ENCODE results near the gene LRAT.
A peak's percentile ranks its signal among the peaks of the same experiment; 100 is the strongest.
"Not testable (repeated sequence)": the region's sequence is repeated elsewhere in the genome, so short reads cannot be mapped to it uniquely, and the experiment has no call there.

Gene LRAT

DNA sequence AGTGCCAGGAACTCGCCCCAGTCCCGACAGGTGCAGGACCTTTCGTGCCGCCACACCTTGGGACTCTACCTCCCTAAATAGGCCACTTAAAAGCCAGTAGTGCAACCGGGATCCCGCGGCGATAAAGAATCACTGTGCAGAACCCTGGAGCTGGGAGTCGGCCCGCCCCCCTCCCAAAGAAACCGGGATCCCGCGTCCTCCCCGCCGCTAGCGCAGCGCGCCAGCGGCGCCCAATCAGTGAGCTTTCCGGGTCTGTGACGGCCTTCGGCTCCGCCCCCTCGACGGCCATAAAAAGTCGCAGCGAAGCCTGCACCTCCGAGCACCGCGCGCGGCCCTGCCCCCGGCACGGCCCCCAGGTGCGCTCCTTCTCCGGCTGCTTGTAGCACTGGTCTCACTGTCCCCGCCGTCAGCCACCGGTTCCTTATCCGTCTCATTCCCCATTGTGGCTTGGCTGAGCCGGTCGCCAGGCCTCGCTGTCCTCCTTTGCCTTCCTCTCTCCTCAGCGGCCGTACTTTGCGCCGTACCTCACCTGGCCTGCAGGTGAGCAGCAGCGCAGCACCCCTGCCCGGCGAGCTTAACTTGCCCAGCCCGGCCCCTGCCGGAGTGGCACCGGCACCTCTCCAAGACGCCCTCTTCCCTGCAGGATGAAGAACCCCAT lies at the start of gene LRAT:
Gene LRAT, plus strand, starts transcription at position 318 of the 658 bp plus-strand sequence. Its CDS starts 327 bp downstream, at position 645.
- DNase-seq (ENCODE audit: low spot score), result no peak
- no peak for FAIRE-seq

DNA sequence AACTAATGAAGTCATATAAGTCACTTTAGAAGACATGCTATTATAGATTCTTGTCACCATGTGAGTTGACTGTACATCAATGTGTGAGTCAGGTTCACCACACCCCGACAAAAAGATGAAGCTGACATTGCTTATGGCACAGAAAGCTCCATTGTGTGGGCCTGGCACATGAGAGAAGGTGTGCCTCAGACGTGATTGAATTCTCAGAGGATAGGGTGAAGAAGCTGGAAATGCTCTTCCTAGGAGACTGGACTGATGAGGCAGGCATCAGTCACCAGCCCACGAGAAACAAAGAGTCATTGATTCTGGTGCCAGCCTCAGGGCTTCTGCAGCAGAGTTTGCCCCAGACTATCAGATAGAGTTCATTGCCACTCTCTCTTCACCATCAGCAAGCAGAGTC lies 35.9 kb upstream of the LRAT start:
- no peak for FAIRE-seq
- peak; percentile 35 for DNase-seq (ENCODE audit: low spot score)

DNA sequence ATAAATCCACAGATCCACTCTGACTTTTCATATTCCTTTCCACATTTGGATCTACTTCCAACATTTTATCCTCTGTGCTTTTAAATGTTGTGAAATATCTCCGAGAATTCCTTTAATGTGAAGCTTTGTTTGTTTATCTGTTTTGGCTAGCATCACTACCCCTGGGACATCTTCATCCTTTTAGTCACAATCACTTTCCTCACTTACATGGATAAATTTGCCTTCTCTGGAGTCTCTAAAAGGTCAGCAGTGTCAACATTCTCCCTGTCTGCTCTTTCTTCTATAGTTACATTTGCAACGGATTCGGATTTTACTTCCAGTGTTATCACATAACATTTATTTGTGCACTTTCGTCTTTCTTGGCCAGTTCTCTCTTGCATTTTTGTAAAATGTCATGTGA lies 34.2 kb upstream of the LRAT start:
- FAIRE-seq, result no peak
- no peak for DNase-seq (ENCODE audit: low spot score)

DNA sequence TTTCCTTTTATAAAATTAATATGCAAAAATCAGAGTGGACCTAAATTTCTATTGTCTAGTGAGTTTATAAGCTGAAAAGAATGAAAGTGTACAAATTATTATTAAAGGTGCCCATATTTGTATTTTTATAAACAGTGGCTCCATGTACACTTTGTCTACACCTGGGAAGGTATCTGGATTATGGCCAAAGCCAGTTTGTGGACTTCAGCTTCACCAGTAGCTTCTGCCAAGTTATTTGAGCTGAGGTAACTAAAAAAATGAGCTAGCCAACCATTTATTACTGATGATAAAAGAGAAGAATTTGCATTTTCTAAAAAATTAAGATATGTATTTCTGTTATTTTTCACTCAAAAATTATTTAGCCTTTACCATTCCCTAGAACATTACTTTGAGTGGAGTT lies 32.3 kb upstream of the LRAT start:
- no peak for FAIRE-seq

DNA sequence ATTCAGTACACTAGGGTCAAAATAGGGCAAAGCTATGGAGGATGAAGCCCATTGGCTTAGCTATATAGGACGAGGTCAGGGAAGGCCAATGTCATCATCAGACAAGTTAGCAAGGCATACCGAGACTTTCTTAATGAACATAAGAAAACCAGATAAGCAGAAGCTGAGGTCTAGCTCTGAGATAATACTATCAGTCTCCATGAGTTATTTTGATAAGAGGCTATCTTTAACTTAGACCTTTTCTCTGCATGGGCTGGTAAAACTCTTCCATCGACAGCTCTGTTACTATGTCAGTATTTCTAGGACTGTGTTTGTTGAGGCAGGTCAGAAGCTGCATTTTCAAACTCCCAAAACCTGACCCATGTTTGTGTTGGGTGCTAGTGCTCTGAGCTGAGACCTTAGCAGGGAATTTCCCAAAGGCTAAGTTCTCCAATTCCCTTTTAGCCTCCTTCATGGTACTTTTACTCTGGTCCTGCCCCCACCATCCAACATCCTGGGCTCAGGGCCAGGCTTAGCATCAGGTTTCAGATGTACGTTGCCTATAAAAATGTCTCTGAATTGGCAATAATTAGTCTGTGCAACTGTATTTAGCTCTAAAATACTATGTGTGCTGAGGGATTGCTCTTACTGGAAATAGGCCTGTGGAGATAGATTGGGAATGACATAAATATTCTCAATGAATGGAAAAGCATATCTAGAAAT lies 29.3 kb upstream of the LRAT start:
- DNase-seq (ENCODE audit: low spot score) (no peak), FAIRE-seq (no peak)

More for the DNA sequence above, 32.3 kb upstream of the LRAT start:
- DNase-seq (ENCODE audit: low spot score), result no peak

DNA sequence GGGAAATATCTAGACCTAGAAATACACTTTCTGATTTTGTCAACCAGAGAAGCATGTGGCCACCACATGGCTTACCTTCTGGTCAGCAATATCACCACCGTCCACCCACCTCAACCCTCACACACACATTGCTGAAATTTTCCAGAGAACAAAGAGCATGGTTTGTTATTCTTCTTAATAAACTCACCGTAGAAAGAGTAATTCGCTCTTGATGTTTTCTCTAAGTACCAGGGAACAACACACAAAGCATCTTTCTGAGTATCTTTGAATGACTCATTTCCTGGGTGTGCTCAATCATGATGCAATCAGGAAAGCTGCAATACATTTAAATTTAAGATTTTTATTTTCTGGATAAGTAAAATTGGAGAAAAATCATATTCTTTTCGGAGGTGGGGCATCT lies 24.7 kb upstream of the LRAT start:
- FAIRE-seq (no peak), DNase-seq (ENCODE audit: low spot score) (peak; percentile 39)

DNA sequence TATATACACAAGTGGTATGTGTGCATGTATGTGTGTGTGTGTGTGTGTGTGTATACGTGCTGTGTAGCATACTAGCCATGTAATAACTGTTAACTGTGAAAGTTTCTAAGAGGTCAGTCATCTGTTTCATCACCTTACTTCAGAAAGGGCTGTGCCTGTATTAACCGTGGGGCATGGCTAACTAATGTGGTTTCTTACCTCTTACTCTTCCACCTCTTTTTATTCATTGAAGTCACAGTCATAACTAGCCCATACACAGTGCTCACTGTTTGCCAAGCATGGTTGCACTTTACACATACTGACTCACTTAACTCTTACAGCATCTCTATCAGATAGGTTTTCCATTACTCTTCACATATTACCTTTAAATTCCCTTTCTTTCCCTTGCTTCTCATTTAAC lies 23.7 kb upstream of the LRAT start:
- no peak for FAIRE-seq
- DNase-seq (ENCODE audit: low spot score), result no peak

DNA sequence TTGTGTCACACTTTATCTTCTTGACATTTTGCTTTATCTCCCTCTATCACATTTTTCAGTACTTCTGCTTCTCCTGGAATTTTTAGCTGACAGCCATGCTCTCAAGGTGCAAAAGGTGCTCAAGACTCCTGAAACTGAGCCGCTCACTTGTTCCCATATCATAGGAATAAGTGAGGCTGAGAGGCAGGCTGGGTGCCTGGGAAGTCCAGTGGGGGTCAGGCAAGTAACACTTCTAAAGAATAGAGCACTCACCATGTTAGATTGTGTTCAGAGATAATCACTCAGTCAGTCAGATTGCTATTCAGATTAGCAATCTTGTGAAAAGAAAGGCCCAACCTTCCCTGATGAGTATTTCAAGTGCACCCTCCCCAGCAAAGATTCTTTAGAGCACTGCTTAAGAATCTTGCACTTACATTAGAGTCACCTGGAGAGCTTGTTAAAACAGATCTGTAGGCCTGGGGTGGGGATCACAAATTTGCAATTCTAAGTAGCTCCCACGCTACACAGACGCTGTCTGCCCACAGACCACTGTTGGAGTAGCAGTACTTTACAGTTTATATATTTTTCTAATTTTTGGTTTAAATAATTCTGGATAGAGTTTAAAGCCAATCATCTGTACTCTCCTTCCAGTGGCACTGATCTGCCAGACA lies 23.1 kb upstream of the LRAT start:
- FAIRE-seq, result no peak
- no peak for DNase-seq (ENCODE audit: low spot score)

DNA sequence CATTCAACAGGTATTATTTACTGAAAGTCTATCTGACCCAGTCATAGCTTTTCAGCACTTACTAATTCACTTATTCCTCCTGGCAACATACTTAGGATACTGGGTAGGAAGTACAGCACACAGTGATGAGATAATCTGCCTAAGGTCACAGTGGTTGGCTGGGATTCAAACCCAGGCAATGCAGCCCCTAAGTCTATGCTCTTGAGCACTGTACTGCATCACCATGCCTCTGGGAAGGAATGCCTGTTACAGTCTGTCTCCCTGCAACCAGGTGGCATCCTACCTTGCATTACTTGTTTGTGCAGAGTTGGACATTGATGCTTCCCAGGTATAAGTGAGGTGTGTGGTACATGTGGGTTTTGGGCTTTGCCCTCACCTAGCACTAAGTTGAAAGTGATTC lies 21.5 kb upstream of the LRAT start:
- DNase-seq (ENCODE audit: low spot score) (no peak), FAIRE-seq (no peak)

DNA sequence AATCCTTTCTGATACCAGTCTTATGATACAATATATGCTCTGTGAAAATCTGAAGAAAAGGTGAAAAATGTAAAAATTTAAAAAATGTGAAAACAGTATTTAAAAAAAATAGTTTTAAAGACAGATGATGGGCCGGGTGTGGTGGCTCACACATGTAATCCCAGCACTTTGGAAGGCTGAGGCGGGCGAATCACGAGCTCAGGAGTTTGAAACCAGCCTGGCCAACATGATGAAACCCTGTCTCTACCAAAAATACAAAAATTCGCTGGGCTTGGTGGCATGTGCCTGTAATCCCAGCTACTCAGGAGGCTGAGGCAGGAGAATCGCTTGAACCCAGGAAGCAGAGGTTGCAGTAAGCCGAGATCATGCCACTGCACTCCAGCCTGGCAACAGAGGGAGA lies 20.2 kb upstream of the LRAT start:
- DNase-seq (ENCODE audit: low spot score); FAIRE-seq: not testable (repeated sequence)

DNA sequence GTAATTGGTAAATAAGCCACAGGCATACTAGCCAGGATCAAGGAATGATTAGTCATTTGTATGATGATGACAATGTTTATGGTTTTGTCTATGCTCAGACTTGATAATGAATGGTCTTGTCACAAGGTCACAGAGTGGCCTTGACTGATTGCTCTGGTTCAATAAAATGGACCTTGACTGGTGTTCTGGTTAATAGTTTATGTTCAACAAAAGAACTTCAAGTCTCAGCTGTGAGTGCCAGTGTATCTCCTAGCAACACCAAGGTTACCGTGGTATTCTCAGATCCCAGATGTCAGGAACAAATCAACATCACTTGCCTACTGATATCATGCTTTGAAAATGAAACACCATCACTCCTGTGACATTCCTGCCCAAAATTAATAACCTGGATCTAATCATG lies 16.3 kb upstream of the LRAT start:
- DNase-seq (ENCODE audit: low spot score) (no peak), FAIRE-seq (no peak)

DNA sequence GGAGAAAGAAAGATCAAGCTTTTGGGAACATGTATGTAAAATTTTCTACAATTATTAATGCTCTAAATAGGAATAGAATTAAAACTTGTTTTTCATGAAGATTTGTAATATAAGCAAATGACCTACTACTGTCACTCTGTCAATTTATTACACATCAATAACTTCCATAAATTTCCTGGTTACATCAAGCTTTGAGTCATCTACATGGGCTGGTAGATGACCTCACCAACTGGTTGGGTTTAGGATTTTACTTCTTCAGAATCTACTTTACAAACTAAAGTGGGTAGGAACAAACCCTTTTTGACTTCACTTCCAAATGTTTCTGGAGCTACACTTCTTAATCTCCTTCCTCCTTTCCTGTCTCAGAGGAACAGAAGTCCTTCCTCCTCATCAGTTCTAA lies 12.0 kb upstream of the LRAT start:
- DNase-seq (ENCODE audit: low spot score) (no peak), FAIRE-seq (no peak)

DNA sequence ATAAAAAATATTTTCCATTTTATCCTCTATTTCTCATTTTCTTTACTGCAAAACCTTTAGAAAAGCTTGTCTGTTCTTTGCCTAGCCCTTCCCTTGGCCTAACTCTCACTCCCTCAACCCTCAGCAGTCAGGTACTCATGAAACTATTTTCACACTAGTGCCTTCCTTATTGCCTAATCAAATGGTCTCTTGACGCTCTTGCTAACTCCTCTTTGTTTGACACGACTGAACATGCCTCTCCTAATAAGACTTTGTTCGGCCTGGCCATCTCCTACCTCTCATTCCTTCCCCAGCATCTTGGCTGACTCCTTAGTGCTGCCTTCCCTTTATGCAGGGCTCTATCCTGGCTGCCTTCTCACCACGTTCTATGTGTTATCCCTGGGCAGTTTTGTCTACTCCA lies 11.1 kb upstream of the LRAT start:
- no peak for DNase-seq (ENCODE audit: low spot score)
- FAIRE-seq, result no peak

DNA sequence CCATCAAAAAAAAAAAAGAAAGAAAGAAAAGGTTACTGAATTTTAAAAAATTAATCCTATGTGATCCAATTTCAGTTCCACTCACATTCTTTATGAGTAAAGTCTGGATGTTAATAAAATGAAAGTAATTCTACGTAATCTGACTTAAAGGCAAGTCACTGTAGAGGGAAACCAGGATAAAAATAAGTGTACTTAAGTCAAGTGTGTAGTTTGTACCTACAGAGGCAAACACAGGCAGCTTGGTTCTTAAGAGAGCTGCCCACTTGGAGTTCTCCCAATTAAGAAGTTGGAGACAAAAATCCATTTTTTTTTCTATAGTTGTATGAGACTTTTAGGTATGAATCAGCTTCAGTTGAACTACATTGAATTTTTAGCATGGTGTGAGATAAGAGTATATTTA lies 7.0 kb upstream of the LRAT start:
- FAIRE-seq (no peak), DNase-seq (ENCODE audit: low spot score) (no peak)

DNA sequence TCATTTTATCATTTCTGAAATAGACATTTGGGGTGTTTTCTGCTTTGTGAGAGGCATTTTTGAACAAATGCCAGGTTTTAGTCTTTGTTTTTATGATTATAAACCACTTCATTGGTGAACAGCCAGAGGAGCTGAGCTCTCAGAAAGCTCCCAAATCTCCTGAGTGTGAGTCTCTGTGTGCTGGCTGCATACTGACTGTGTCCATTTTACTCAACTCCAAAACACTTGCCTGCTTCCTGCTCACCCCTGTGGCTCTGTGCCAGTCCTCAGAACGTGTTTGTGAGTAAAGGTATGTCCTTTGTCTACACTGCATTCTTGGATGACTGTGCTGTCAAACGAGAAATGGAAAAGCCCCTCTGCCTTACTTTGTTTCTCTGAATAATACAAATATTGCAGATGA lies 5.4 kb upstream of the LRAT start:
- DNase-seq (ENCODE audit: low spot score) (peak; percentile 32), FAIRE-seq (no peak)

DNA sequence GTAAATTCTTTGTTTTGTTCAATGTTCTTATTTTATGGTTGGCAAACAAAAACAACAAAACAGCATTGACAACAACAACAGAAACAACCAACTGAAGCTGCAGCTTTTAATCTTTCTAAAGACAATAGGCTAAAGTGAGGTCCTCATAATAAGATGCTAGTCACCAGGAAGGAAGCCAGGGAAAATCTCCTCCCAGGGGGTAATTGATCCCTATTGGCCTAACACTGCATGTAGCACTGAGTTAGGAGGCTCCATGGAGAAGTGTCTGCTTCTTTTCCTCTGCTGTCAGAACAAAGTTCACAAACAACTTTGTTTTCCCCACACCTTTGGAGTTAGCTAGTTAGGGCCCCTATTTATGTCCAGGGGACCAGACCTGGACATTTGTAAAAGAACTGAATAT lies 4.7 kb upstream of the LRAT start:
- no peak for FAIRE-seq

DNA sequence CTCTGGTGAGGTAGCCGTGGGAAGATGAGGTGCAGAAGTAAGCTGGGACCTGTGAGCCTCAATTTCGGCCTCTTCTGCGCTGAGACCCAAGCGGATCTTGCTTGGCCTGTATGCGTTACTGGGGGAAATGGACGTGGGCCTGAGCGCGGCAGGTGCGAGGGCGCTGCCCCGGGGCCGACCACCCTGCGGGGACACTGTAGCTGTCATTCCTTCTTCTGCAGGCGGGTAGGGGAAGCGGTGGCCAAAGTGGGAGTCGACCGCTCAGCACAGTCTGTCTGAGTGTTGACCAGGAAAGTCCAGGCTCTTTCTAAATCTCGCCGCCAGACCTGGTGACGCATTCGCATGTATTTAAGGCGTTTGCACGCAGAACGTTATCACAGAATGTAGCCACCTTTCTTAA lies 3.3 kb upstream of the LRAT start:
- FAIRE-seq (no peak), DNase-seq (ENCODE audit: low spot score) (no peak)

More for the DNA sequence above, 4.7 kb upstream of the LRAT start:
- DNase-seq (ENCODE audit: low spot score), result no peak

DNA sequence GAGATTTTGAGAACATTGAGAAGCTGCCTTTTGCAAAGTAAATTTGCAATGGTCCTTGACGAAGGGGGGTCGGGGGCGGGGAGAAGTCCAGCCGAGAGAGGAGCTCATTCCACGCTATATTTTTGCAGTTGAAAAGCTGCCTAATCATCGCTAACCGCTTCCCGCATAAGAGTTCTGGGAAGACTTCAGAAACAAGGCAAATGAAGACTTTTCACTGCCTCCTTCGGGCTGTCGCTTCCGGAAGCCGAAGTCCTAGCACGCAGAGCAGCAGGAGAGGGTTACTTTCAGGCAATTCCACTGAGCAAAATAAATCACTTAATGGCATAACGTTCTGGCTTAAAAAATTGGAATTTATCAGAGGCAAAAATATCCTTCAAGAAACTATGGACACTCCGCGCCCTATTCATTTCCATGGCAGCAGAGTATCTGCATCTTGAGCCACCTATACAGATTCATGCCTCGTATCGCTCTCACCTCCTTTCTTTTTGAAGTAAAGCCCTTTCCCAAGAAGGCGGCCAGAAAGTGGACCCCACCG lies 2.6 kb upstream of the LRAT start:
- FAIRE-seq, result no peak
- DNase-seq (ENCODE audit: low spot score), result no peak

DNA sequence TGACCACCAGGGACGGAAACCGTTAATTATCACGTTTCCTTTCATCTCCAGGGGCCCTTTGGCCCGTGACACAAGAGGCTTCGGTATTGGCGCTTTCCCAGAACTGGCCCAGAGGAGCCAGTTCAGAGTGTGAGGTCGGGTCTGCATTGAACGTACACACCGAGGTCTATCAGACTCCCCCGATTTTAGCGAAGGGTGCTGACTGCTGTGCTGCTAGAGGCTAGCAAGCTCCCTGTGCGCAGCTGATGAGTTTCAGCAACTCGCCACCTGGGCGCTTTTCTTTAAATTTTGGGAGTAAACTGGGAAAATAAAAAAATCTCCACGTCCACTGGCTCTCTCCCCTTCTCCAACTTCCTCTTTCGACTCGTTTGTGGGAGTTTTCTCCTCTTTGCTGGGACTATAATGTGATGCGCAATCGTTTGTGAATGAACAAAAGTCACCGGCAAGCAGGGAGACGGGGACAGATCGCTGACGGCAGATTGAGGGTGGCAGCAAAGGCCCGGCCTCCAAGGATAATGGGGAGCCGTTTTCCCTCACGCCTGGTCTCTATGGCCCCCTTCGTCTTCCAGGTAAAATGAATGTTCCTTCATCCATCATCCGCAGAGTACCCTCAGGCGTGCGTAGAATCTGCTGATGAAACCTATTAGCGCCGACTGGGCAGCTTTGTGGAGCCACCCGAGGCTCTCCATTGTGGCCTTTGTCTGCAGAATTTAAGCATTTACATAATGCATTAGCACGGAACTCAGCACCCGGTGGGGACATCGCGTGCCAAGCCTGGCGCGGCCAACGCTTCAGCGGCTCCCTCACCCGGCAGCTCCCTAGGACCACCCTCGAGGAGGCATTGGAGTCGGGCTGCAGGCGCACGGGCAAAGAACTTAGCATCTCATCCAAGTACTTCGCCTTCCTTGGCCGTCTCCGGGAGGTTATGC lies 1.6 kb upstream of the LRAT start:
- FAIRE-seq, result no peak
- no peak for DNase-seq (ENCODE audit: low spot score)

DNA sequence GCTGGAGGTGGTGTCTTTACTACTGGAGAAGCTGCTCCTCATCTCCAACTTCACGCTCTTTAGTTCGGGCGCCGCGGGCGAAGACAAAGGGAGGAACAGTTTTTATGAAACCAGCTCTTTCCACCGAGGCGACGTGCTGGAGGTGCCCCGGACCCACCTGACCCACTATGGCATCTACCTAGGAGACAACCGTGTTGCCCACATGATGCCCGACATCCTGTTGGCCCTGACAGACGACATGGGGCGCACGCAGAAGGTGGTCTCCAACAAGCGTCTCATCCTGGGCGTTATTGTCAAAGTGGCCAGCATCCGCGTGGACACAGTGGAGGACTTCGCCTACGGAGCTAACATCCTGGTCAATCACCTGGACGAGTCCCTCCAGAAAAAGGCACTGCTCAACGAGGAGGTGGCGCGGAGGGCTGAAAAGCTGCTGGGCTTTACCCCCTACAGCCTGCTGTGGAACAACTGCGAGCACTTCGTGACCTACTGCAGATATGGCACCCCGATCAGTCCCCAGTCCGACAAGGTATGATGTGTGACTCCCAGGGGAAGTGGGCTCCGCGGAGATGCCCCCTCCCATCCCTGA lies 634 bp downstream of the LRAT start:
- FAIRE-seq (no peak), DNase-seq (ENCODE audit: low spot score) (no peak)

DNA sequence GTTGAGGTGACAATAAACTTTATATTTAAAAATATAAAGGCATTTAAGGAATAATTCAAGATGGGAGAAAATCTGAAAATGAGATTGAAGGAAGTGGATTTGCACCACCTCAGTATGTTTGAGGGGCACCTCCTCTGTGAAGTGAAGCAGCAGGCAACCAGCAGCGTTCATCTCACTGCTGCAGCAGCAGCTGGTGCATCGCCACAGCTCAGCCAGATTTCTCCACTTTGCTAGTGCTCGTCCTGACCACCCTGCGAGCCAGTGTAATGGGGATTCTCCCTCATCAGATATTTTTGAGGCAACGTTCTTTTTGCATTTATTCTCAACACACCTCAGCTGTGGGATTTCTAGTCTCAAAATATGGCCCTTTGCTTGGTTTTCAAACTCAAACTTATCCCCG lies 13.9 kb downstream of the LRAT start:
- DNase-seq (ENCODE audit: low spot score), result no peak
- no peak for FAIRE-seq

All from urothelium cell line (cell line).